SK-N-SH treated with all-trans-retinoic acid at 6 μM for 48 hours (cell line): ENCODE data around the gene ZEB2.

Experiments used
- ARNTL ChIP-seq: fragments of 450-650 bp; formaldehyde crosslinking; IDR thresholded peaks from 2 replicates; pipeline ENCODE4 v1.5.0; 2020; ENCODE audit warnings: low read depth, mild to moderate bottlenecking, moderate library complexity, borderline replicate concordance
- ISL1 ChIP-seq: fragments of 250-450 bp; sonication (Bioruptor Pico); IDR thresholded peaks from 2 replicates; pipeline ENCODE4 v2.1.2; 2022; ENCODE audit warnings: mild to moderate bottlenecking, moderate library complexity
- PATZ1 ChIP-seq: fragments of 250-450 bp; sonication (Bioruptor Pico); IDR thresholded peaks from 2 replicates; pipeline ENCODE4 v1.8.0; 2020; ENCODE audit warnings: mild to moderate bottlenecking, moderate library complexity, borderline replicate concordance
- TCF4 ChIP-seq: fragments of 250-450 bp; sonication (Bioruptor Pico); IDR thresholded peaks from 2 replicates; pipeline ENCODE4 v1.8.0; 2021; ENCODE audit warnings: mild to moderate bottlenecking, moderate library complexity, borderline replicate concordance
- TSHZ2 ChIP-seq: fragments of 250-450 bp; sonication (Bioruptor Pico); IDR thresholded peaks from 2 replicates; pipeline ENCODE4 v1.5.0; 2020; ENCODE audit warnings: mild to moderate bottlenecking, moderate library complexity
- ZFP30 ChIP-seq: fragments of 450-650 bp; formaldehyde crosslinking; IDR thresholded peaks from 2 replicates; pipeline ENCODE4 v1.5.0; 2022; ENCODE audit warnings: mild to moderate bottlenecking, moderate library complexity

GRCh38 chr2:144466637-144467036 lies 53.3 kb downstream of the ZEB2 start:
- TF ChIP-seq TSHZ2 (no peak), ZFP30 (CRISPR knock-in tag) (no peak), TCF4 (no peak), ARNTL (no peak), PATZ1 (no peak), ISL1 (CRISPR knock-in tag) (no peak)
